GM12878 (cell line): Measurements from ENCODE around the gene CNN2. TPM values are rescaled to one million over a fixed set of nuclear protein-coding genes. Genes with fewer than 3 reads are reported as not detected.
A peak's percentile ranks its signal among the peaks of the same experiment; 100 is the strongest.

Source experiments
- BRCA1 ChIP-seq: IDR thresholded peaks from 2 replicates; pipeline ENCODE4 v1.6.1; 2011; ENCODE audit warnings: low read depth, low read length, improper control_type of control experiment
- DPF2 ChIP-seq: fragments of 450-650 bp; IDR thresholded peaks from 2 replicates; pipeline ENCODE4 v1.6.1; 2017; ENCODE audit warnings: mild to moderate bottlenecking
- JUNB ChIP-seq: IDR thresholded peaks from 2 replicates; pipeline ENCODE4 v1.6.1; 2016; ENCODE audit warnings: antibody characterized with exemption, mild to moderate bottlenecking
- LARP7 ChIP-seq: fragments of 450-650 bp; IDR thresholded peaks from 2 replicates; pipeline ENCODE4 v1.6.1; 2017; ENCODE audit warnings: mild to moderate bottlenecking
- MTA3 ChIP-seq: IDR thresholded peaks from 2 replicates; pipeline ENCODE4 v1.6.1; 2012; ENCODE audit warnings: low read length, inconsistent platforms, borderline replicate concordance
- PML ChIP-seq: IDR thresholded peaks from 2 replicates; pipeline ENCODE4 v1.6.1; 2012; ENCODE audit warnings: low read length, inconsistent platforms
- POLR2AphosphoS5 ChIP-seq: IDR thresholded peaks from 2 replicates; pipeline ENCODE4 v1.6.1; 2011; ENCODE audit warnings: mild to moderate bottlenecking, low read length, inconsistent platforms
- TCF12 ChIP-seq: IDR thresholded peaks from 2 replicates; pipeline ENCODE4 v1.6.1; 2011; ENCODE audit warnings: low read depth, mild to moderate bottlenecking, low read length
- USF2 ChIP-seq: IDR thresholded peaks from 2 replicates; pipeline ENCODE4 v1.6.1; 2011; ENCODE audit warnings: low read depth, low read length, improper control_type of control experiment, borderline replicate concordance
- polyA plus RNA-seq, 11 experiments: library from polyadenylated mRNA; depleted of rRNA in 4 of 11; unstranded in 6 of 11; stranded (reverse) in 5 of 11; fragments of >200 nt; fragmentation: Nextera tagmentation in 4 of 11; fragmentation: Illumina TruSeq in 1 of 11; extraction: Ambion mirVana in 4 of 11; extraction: Trizol in 1 of 11; gene quantifications; 1 replicate in 1 of 11; 2 replicates in 10 of 11; pipeline versions ENCODE4 v1.2.1 to v1.2.3, GENCODE V29; 2011 to 2016; ENCODE audit warnings: inconsistent platforms in 2 of 11, missing spikeins in 2 of 11, low read depth in 1 of 11
- total RNA-seq, 4 experiments: library from RNA; depleted of rRNA in 3 of 4; stranded (reverse); fragments of >200 nt in 3 of 4; fragmentation: Illumina TruSeq in 1 of 4; extraction: Trizol in 1 of 4; gene quantifications; 2 replicates each; pipeline versions ENCODE4 v1.2.1 to v1.2.3, GENCODE V29; 2013 to 2021
- TF ChIP-seq, protein P1 (sequence below): IDR thresholded peaks from 2 replicates; pipeline ENCODE4 v1.6.1; 2012; ENCODE audit warnings: improper control_type of control experiment, low read depth, low read length; ENCODE audit not compliant: insufficient replicate concordance
- TF ChIP-seq, protein P2 (sequence below): fragments of 450-650 bp; IDR thresholded peaks from 2 replicates; pipeline ENCODE4 v1.6.1; 2017; ENCODE audit warnings: antibody characterized with exemption, mild to moderate bottlenecking, moderate library complexity
- TF ChIP-seq, protein P3 (sequence below): fragments of 450-650 bp; IDR thresholded peaks from 2 replicates; pipeline ENCODE4 v1.6.1; 2017; ENCODE audit warnings: mild to moderate bottlenecking, moderate library complexity
- TF ChIP-seq, protein P4 (sequence below): fragments of 450-650 bp; formaldehyde crosslinking; IDR thresholded peaks from 2 replicates; pipeline ENCODE4 v1.4.0; 2020; ENCODE audit warnings: mild to moderate bottlenecking, moderate library complexity

Gene CNN2
- total and polyA plus RNA-seq, 10 of the 15 experiments (the other 5 are each of a cell fraction or from before 2014, with no cell fraction given) = 34.7 to 311 (median 172) TPM

DNA sequence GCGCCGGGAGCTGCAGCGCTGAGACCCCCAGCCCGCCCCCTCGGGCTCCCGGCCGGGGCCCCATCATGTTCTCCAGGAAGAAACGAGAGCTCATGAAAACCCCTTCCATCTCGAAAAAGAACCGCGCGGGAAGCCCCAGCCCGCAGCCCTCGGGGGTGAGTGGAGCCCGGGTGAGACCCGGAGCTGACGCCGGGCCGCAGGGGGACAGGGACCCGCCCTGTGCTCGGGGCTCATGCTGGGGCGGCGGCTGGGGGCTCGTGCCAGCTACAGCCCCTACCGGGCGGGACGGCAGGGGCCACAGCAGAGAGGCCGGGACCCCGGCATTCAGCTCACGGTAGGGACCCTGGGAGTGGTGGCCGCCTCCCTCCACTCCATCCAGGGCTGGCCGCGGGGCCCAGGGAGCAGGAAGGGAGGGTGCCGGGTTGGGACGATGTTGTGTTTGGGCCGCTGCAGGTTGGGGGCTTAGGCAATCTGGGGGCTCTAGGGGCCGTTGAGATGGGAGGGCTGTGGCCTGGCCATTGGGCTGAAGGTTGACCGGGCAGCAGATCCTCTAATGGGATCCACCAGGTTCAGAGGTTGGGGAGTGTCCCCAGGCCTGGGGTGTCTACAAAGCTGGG, 41.0 kb downstream of the CNN2 start (continued):
- peak; percentile 6; the same call in 1 of the 2 replicates for TF ChIP-seq TCF12
- TF ChIP-seq LARP7 = no peak
- peak; percentile 25; the same call in 1 of the 2 replicates for TF ChIP-seq DPF2
- TF ChIP-seq, protein P1, sequence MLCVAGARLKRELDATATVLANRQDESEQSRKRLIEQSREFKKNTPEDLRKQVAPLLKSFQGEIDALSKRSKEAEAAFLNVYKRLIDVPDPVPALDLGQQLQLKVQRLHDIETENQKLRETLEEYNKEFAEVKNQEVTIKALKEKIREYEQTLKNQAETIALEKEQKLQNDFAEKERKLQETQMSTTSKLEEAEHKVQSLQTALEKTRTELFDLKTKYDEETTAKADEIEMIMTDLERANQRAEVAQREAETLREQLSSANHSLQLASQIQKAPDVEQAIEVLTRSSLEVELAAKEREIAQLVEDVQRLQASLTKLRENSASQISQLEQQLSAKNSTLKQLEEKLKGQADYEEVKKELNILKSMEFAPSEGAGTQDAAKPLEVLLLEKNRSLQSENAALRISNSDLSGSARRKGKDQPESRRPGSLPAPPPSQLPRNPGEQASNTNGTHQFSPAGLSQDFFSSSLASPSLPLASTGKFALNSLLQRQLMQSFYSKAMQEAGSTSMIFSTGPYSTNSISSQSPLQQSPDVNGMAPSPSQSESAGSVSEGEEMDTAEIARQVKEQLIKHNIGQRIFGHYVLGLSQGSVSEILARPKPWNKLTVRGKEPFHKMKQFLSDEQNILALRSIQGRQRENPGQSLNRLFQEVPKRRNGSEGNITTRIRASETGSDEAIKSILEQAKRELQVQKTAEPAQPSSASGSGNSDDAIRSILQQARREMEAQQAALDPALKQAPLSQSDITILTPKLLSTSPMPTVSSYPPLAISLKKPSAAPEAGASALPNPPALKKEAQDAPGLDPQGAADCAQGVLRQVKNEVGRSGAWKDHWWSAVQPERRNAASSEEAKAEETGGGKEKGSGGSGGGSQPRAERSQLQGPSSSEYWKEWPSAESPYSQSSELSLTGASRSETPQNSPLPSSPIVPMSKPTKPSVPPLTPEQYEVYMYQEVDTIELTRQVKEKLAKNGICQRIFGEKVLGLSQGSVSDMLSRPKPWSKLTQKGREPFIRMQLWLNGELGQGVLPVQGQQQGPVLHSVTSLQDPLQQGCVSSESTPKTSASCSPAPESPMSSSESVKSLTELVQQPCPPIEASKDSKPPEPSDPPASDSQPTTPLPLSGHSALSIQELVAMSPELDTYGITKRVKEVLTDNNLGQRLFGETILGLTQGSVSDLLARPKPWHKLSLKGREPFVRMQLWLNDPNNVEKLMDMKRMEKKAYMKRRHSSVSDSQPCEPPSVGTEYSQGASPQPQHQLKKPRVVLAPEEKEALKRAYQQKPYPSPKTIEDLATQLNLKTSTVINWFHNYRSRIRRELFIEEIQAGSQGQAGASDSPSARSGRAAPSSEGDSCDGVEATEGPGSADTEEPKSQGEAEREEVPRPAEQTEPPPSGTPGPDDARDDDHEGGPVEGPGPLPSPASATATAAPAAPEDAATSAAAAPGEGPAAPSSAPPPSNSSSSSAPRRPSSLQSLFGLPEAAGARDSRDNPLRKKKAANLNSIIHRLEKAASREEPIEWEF = no peak
- no peak for TF ChIP-seq MTA3
- TF ChIP-seq, protein P2, sequence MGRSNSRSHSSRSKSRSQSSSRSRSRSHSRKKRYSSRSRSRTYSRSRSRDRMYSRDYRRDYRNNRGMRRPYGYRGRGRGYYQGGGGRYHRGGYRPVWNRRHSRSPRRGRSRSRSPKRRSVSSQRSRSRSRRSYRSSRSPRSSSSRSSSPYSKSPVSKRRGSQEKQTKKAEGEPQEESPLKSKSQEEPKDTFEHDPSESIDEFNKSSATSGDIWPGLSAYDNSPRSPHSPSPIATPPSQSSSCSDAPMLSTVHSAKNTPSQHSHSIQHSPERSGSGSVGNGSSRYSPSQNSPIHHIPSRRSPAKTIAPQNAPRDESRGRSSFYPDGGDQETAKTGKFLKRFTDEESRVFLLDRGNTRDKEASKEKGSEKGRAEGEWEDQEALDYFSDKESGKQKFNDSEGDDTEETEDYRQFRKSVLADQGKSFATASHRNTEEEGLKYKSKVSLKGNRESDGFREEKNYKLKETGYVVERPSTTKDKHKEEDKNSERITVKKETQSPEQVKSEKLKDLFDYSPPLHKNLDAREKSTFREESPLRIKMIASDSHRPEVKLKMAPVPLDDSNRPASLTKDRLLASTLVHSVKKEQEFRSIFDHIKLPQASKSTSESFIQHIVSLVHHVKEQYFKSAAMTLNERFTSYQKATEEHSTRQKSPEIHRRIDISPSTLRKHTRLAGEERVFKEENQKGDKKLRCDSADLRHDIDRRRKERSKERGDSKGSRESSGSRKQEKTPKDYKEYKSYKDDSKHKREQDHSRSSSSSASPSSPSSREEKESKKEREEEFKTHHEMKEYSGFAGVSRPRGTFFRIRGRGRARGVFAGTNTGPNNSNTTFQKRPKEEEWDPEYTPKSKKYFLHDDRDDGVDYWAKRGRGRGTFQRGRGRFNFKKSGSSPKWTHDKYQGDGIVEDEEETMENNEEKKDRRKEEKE = no peak
- TF ChIP-seq JUNB = no peak
- no peak for TF ChIP-seq PML
- TF ChIP-seq USF2 = no peak
- TF ChIP-seq BRCA1 = no peak
- TF ChIP-seq POLR2AphosphoS5 = no peak
- TF ChIP-seq, protein P3, sequence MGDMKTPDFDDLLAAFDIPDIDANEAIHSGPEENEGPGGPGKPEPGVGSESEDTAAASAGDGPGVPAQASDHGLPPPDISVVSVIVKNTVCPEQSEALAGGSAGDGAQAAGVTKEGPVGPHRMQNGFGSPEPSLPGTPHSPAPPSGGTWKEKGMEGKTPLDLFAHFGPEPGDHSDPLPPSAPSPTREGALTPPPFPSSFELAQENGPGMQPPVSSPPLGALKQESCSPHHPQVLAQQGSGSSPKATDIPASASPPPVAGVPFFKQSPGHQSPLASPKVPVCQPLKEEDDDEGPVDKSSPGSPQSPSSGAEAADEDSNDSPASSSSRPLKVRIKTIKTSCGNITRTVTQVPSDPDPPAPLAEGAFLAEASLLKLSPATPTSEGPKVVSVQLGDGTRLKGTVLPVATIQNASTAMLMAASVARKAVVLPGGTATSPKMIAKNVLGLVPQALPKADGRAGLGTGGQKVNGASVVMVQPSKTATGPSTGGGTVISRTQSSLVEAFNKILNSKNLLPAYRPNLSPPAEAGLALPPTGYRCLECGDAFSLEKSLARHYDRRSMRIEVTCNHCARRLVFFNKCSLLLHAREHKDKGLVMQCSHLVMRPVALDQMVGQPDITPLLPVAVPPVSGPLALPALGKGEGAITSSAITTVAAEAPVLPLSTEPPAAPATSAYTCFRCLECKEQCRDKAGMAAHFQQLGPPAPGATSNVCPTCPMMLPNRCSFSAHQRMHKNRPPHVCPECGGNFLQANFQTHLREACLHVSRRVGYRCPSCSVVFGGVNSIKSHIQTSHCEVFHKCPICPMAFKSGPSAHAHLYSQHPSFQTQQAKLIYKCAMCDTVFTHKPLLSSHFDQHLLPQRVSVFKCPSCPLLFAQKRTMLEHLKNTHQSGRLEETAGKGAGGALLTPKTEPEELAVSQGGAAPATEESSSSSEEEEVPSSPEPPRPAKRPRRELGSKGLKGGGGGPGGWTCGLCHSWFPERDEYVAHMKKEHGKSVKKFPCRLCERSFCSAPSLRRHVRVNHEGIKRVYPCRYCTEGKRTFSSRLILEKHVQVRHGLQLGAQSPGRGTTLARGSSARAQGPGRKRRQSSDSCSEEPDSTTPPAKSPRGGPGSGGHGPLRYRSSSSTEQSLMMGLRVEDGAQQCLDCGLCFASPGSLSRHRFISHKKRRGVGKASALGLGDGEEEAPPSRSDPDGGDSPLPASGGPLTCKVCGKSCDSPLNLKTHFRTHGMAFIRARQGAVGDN = no peak
- TF ChIP-seq, protein P4, sequence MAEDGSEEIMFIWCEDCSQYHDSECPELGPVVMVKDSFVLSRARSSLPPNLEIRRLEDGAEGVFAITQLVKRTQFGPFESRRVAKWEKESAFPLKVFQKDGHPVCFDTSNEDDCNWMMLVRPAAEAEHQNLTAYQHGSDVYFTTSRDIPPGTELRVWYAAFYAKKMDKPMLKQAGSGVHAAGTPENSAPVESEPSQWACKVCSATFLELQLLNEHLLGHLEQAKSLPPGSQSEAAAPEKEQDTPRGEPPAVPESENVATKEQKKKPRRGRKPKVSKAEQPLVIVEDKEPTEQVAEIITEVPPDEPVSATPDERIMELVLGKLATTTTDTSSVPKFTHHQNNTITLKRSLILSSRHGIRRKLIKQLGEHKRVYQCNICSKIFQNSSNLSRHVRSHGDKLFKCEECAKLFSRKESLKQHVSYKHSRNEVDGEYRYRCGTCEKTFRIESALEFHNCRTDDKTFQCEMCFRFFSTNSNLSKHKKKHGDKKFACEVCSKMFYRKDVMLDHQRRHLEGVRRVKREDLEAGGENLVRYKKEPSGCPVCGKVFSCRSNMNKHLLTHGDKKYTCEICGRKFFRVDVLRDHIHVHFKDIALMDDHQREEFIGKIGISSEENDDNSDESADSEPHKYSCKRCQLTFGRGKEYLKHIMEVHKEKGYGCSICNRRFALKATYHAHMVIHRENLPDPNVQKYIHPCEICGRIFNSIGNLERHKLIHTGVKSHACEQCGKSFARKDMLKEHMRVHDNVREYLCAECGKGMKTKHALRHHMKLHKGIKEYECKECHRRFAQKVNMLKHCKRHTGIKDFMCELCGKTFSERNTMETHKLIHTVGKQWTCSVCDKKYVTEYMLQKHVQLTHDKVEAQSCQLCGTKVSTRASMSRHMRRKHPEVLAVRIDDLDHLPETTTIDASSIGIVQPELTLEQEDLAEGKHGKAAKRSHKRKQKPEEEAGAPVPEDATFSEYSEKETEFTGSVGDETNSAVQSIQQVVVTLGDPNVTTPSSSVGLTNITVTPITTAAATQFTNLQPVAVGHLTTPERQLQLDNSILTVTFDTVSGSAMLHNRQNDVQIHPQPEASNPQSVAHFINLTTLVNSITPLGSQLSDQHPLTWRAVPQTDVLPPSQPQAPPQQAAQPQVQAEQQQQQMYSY (CRISPR knock-in tag) = no peak
